ENCODE measurements around the gene PDHB. TPM values are rescaled to one million over a fixed set of nuclear protein-coding genes. Genes with fewer than 3 reads are reported as not detected.
"Not testable (repeated sequence)": the region's sequence is repeated elsewhere in the genome, so short reads cannot be mapped to it uniquely, and the experiment has no call there.

PDHB gene
- total and polyA plus RNA-seq, 5 experiments from 2014 or later = 60.2 to 120 (median 92.2) TPM

GRCh38 chr3:58466899-58467563, 33.4 kb upstream of the PDHB start:
- POLR2A ChIA-PET = no interaction called here
- Mint-ChIP-seq H3K27ac (no peak overlapping the region), H3K27me3 (peaks cover 0 to 1% (median 0%) of the 10 kb centered on the region in 5 donors), H3K9me3 (no peaks in the 10 kb centered on the region), H3K4me1 (peaks cover 2 to 32% (median 17%) of the 10 kb centered on the region in 4 donors), H3K36me3 (no peaks in the 10 kb centered on the region), H3K4me3 (no peak overlapping the region)
- ATAC-seq = no peak
- no peak for DNase-seq

DNA sequence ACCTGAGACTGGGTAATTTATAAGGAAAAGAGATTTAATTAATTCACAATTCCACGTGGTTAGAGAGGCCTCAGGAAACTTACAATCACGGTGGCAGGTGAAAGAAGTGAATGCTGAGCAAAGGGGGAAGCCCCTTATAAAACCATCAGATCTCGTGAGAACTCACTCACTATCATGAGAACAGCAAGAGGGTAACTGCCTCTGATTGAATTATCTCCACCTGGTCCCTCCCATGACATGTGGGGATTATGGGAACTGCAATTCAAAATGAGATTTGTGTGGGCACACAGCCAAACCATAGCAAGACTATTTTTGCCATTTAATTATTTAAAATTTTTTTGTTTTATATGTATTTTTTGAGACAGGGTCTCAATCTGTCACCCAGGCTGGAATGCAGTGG, 31.2 kb upstream of the PDHB start:
- H3K9me3 Mint-ChIP-seq = no peaks in the 10 kb centered on the region
- POLR2A ChIA-PET = no interaction called here
- peak in 1 of 2 donors; percentile 33 for ATAC-seq
- no peak for DNase-seq
- H3K27me3 Mint-ChIP-seq = peaks cover 0 to 1% (median 0%) of the 10 kb centered on the region in 5 donors
- no peaks in the 10 kb centered on the region for H3K36me3 Mint-ChIP-seq
- peaks cover 2 to 14% (median 8%) of the 10 kb centered on the region in 4 donors for H3K4me1 Mint-ChIP-seq
- H3K27ac Mint-ChIP-seq = no peak overlapping the region
- H3K4me3 Mint-ChIP-seq = no peak overlapping the region

DNA sequence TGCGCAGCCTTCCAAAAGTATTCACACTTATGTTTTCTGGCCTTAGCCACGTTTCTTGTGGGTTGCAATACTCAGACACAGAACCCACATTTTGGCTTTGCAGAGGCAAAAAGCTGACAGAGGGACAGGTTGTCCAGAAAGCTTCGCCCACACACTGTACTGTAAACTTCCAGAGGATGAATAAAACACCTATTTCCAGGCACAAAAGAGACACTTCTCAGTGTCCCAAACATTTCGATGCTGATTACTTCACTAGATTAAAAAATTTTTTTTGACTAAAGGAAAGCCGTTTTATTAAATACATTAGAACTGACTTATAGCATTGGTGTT, 30.3 kb upstream of the PDHB start:
- Mint-ChIP-seq H3K4me1 (peaks cover 2 to 13% (median 8%) of the 10 kb centered on the region in 4 donors), H3K9me3 (no peaks in the 10 kb centered on the region), H3K4me3 (peak overlapping the region in 9 of 10 donors; percentile 15 to 61 (median 38)), H3K27ac (peak overlapping the region in 2 of 10 donors; percentile 11 to 48), H3K27me3 (peaks cover 0 to 1% (median 0%) of the 10 kb centered on the region in 5 donors), H3K36me3 (no peaks in the 10 kb centered on the region)
- ATAC-seq (no peak), DNase-seq (no peak)
- POLR2A ChIA-PET = interaction anchor here (0.7 kb wide), 1 partner anchor 52 kb away, joined by 3 read pairs; no protein-coding TSS in a partner anchor

DNA sequence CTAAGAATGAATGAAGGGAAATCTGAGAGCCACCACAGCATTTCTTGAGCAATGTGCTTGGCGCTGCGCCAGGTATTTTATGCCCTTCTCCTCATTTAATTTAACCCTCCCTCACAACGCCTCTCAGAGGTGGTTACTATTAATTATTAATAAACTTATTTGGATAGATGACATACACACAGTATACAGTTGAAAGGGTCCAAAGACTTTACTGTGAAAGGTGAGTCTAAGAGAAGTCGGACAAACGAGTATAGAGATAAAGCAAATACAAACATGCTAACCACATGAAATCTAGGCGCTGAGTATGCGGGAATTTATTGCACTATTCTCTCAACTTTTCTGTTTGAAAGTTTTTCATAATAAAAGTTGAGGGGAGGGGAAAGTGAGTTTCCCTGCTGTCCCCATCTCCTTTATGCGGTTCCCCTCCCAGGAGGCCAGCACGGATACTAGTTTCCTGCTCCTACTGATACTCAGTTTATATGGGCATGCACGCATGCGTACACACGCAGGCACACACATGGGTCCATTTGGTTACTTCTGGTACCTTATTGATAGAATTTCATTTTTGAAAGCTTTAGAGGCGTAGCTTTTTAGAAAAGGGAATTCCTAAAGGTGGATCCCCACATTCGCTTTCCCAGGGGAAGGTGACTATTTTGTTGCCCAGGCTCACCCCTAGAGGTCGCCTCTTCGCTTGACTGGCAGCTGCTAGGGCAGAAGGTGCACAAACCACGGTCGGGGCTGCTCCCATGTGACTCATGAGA, 29.7 kb upstream of the PDHB start:
- Mint-ChIP-seq H3K9me3 (peaks cover 0 to 3% (median 0%) of the 10 kb centered on the region in 9 donors), H3K27ac (peak overlapping the region in 3 of 10 donors; percentile 11 to 48 (median 11)), H3K4me1 (peaks cover 2 to 13% (median 8%) of the 10 kb centered on the region in 4 donors), H3K27me3 (peaks cover 0 to 1% (median 0%) of the 10 kb centered on the region in 5 donors), H3K4me3 (peak overlapping the region in 9 of 10 donors; percentile 15 to 61 (median 44)), H3K36me3 (no peaks in the 10 kb centered on the region)
- DNase-seq (peak; percentile 25 to 75 (median 52)), ATAC-seq (peak; percentile 91 to 98)
- POLR2A ChIA-PET = interaction anchor here (0.7 kb wide), 1 partner anchor 52 kb away, joined by 3 read pairs; no protein-coding TSS in a partner anchor

DNA sequence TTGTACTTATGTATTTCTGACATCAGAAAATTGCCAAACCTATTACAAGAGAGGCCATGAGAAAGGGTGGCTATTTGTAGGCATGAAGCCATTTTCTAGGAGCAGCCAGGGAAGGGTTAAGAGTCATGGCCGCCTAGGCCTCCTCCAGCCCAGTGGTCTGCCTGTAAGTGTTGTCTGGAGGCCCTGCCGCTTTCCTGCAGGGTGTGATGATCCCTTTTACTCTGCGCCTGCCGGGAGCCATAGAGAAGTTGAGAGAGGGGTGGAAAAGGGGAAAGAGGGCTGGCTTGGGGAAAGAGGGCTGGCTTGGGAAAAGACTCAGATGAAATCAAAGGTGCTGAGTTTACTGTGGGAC, 29.2 kb upstream of the PDHB start:
- Mint-ChIP-seq H3K36me3 (no peaks in the 10 kb centered on the region), H3K27ac (peak overlapping the region in 1 of 10 donors; percentile 11), H3K9me3 (peaks cover 0 to 5% (median 0%) of the 10 kb centered on the region in 9 donors), H3K4me1 (peaks cover 2 to 13% (median 8%) of the 10 kb centered on the region in 4 donors), H3K27me3 (peaks cover 0 to 1% (median 0%) of the 10 kb centered on the region in 5 donors), H3K4me3 (peak overlapping the region in 1 of 10 donors; percentile 47)
- ATAC-seq (no peak), DNase-seq (no peak)
- POLR2A ChIA-PET = no interaction called here

DNA sequence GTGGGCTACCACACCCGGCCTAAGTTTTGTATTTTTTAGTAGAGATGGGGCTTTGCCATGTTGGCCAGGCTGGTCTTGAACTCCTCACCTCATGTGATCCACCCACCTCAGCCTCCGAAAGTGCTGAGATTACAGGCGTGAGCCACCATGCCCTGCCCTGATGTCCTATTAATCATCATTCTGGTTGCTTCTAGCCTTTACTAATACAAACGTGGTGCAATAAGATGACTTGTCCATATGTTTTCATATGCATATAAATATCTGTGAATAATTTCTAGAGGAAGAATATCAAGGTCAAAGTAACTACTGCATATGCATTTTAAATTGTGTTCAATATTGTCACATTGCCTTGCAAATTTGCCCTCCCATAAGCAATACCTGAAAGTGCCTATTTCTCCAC, 25.5 kb upstream of the PDHB start:
- Mint-ChIP-seq H3K4me1 (peaks cover 2 to 12% (median 8%) of the 10 kb centered on the region in 4 donors), H3K4me3 (no peak overlapping the region), H3K9me3 (peaks cover 0 to 30% (median 15%) of the 10 kb centered on the region in 9 donors), H3K27me3 (peaks cover 0 to 1% (median 0%) of the 10 kb centered on the region in 5 donors), H3K36me3 (peaks cover 11 to 25% (median 14%) of the 10 kb centered on the region in 3 donors), H3K27ac (no peak overlapping the region)
- POLR2A ChIA-PET = no interaction called here
- DNase-seq = no peak
- no peak for ATAC-seq

DNA sequence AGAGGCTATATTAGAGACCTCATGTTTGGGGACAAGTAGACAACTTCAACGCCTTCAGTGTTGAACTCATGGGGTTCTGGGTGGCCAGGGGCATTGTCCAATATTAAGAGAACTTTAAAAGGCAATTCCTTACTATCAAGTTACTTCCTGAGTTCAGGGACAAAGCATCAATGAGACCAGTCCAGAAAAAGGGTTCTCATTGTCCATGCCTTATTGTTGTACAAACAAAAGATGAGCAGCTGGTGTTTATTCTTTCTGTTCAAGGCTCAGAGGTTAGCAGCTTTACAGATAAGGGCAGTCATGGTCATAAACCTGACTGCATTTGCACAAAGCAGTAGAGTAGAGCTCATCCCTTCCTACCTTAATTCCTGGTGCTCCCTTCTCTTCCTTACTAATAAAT, 18.5 kb upstream of the PDHB start:
- peaks cover 13 to 25% (median 19%) of the 10 kb centered on the region in 3 donors for H3K36me3 Mint-ChIP-seq
- no peak overlapping the region for H3K27ac Mint-ChIP-seq
- ATAC-seq (no peak), DNase-seq (no peak)
- H3K9me3 Mint-ChIP-seq = peaks cover 7 to 39% (median 26%) of the 10 kb centered on the region in 9 donors
- POLR2A ChIA-PET = no interaction called here
- H3K4me1 Mint-ChIP-seq = peaks cover 0 to 2% (median under 1%) of the 10 kb centered on the region in 4 donors
- peaks cover 0 to 3% (median 0%) of the 10 kb centered on the region in 5 donors for H3K27me3 Mint-ChIP-seq
- no peak overlapping the region for H3K4me3 Mint-ChIP-seq

DNA sequence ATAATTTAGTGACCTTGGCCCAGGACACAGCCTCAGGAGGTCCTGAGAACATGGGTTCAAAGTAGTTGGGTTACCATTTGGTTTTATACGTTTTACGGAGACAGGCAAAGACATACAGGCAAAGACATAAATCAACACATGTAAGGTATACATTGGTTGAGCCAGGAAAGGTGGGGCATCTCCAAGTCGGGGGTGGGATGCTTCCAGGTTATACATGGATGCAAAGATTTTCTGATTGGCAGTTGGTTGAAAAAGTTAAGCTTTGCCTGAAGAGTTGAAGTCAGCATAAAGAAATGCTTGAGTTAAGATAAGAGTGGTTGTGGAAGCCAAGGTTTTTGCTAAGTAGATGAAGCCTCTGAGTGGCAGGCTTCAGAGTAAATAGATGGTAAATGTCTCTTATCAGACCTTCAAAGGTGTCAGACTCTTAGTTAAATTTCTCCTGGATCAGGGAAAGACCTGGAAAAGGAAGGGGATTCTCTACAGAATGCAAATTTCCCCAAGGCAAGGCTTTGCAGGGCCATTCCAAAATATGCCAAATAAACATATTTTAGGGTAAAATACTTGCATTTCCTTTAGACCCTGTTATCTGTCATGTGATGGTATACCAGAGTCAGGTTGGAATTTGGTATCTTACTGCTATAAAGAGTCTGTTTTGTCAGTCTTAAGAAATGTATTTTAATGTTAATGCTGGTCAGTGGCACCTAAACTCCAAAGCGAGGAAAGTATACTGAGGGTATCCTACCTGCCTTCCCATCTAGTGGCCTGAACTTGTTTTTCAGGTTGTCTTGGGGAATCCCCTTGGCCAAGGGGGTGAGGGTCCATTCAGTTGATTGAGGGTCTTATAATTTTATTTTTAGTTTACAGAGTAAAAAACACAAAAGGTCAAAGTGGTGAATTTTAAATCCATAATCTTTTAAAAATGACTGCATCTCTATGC, 8.2 kb upstream of the PDHB start:
- H3K27ac Mint-ChIP-seq = peak overlapping the region in 1 of 10 donors; percentile 40
- POLR2A ChIA-PET = no interaction called here
- no peaks in the 10 kb centered on the region for H3K27me3 Mint-ChIP-seq
- no peak overlapping the region for H3K4me3 Mint-ChIP-seq
- no peak for ATAC-seq
- no peaks in the 10 kb centered on the region for H3K4me1 Mint-ChIP-seq
- H3K36me3 Mint-ChIP-seq = no peaks in the 10 kb centered on the region
- DNase-seq = no peak
- no peaks in the 10 kb centered on the region for H3K9me3 Mint-ChIP-seq

DNA sequence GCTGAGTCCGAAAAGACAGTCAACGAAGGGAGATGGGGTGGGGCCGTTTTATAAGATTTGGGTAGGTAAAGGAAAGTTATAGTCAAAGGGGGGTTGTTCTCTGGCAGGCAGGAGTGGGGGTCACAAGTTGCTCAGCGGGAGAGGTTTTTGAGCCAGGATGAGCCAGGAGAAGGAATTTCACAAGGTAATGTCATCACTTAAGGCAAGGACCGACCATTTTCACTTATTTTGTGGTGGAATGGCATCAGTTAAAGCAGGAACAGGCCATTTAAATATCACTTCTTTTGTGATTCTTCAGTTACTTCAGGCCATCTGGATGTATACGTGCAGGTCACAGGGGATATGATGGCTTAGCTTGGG, 7.3 kb upstream of the PDHB start:
- DNase-seq, H3K4me3 Mint-ChIP-seq, H3K36me3 Mint-ChIP-seq, H3K27ac Mint-ChIP-seq, H3K9me3 Mint-ChIP-seq, POLR2A ChIA-PET, H3K27me3 Mint-ChIP-seq, H3K4me1 Mint-ChIP-seq, ATAC-seq: not testable (repeated sequence)

- POLR2A ChIA-PET = interaction anchor here (0.7 kb wide), 1 partner anchor 87 kb away, joined by 3 read pairs; no protein-coding TSS in a partner anchor
- not testable (repeated sequence) for H3K9me3 Mint-ChIP-seq, ATAC-seq, H3K27me3 Mint-ChIP-seq, H3K36me3 Mint-ChIP-seq, DNase-seq, H3K4me3 Mint-ChIP-seq
- Mint-ChIP-seq H3K4me1 (peaks cover 16 to 24% (median 21%) of the 10 kb centered on the region in 4 donors), H3K27ac (peak overlapping the region in 1 of 10 donors; percentile 60)
Measured at GRCh38 chr3:58437276-58437675, 3.6 kb upstream of the PDHB start.

DNA sequence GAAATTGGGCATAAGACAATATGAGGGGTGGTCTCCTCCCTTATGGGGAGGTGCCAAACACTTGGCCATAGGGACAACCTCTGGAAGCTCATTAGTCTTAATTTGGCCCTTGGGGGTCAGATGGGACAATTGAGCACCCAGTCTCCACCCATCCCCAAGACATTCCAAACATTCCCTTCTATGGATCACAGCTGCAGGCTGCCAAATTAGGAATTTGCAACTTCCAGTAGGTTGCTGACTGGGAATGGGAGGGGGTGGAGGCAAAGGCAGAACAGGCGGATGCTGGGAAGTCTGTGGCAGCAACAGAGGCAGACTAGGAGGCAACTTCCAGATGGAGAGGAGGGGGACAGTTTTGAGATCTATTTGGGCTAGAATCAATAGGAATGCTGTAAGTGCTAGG, 1.4 kb upstream of the PDHB start:
- H3K27ac Mint-ChIP-seq = peak overlapping the region in 4 of 10 donors; percentile 53 to 74 (median 67)
- peaks cover 0 to 18% (median 8%) of the 10 kb centered on the region in 3 donors for H3K36me3 Mint-ChIP-seq
- peak overlapping the region in 5 of 10 donors; percentile 36 to 95 (median 92) for H3K4me3 Mint-ChIP-seq
- DNase-seq (no peak), ATAC-seq (no peak)
- H3K9me3 Mint-ChIP-seq = no peaks in the 10 kb centered on the region
- POLR2A ChIA-PET = interaction anchor here (1.2 to 3.1 kb wide), 2 partner anchors 11 to 129 kb away, joined by 5 to 10 read pairs; partner anchors contain the start of genes HTD2 and RPP14
- H3K27me3 Mint-ChIP-seq = no peaks in the 10 kb centered on the region
- H3K4me1 Mint-ChIP-seq = peaks cover 19 to 33% (median 30%) of the 10 kb centered on the region in 4 donors

GRCh38 chr3:58434511-58434910, 879 bp upstream of the PDHB start:
- Mint-ChIP-seq H3K4me1 (peaks cover 19 to 33% (median 30%) of the 10 kb centered on the region in 4 donors), H3K9me3 (no peaks in the 10 kb centered on the region), H3K27me3 (no peaks in the 10 kb centered on the region), H3K4me3 (peak overlapping the region; percentile 7 to 95 (median 92)), H3K36me3 (peaks cover 0 to 23% (median 8%) of the 10 kb centered on the region in 3 donors), H3K27ac (peak overlapping the region in 5 of 10 donors; percentile 53 to 97 (median 74))
- DNase-seq (no peak), ATAC-seq (no peak)
- POLR2A ChIA-PET = interaction anchor here (1.2 to 3.1 kb wide), 4 partner anchors 10 to 128 kb away, joined by 5 to 16 read pairs (median 10); partner anchors contain the start of genes HTD2, KCTD6 and RPP14
